Activated CD4-positive, alpha-beta T cell treated with anti-CD3 and anti-CD28 coated beads, Interleukin-2, amount 50 U/mL, for 16 hours (primary cell): ENCODE data around the gene PGA5.

ENCODE experiments used
- DNase-seq: peaks from one replicate; pipeline ENCODE4 v3.0.0-alpha.2; 2020

PGA5 gene

DNA sequence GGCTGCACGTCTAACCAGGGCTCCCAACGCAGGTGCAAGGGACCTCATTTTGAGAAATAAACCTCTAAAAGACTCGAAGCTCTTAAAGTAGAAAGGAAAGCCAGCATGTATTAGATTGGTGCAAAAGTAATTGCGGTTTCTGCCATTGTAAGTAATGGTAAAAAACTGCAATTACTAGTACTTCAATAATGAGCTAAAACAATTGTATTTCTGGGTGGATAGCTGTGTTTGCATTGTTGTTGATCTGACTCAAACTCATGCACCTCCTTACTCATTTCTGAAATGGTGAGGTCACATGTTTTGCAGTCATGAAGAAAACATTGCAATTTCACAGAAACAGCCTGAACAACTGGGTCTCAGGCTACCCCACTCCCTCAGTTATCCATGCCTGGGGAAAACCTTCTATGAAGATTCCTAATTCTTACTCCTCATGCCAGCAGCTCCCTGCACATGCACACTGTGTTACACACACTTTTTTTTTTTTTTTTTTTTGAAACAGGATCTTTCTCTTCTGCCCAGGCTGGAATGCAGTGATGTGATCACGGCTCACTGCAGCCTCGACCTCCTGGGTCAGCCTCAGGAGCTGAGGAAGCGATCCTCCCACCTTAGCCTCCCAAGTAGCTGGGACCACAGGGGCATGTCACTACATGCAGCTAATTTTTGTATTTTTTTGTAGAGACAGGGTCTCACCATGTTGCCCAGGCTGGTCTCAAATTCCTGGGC, 29.5 kb downstream of the PGA5 start:
- peak; percentile 87 for DNase-seq

DNA sequence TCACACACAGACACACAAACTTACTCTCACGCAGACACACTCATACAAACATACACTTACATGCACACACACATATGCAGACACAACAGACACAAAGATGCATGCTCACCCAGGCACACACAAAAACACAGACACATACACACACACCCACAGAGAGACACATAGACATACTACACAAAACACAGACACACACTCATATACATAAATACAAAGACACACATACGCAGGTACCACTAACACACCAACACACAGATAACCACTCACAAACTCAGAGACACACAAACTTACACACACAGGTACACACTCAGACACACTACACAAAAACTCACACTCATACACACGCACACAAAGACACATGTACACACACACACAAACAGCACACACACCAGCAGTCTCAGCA, 31.8 kb downstream of the PGA5 start:
- no peak for DNase-seq

DNA sequence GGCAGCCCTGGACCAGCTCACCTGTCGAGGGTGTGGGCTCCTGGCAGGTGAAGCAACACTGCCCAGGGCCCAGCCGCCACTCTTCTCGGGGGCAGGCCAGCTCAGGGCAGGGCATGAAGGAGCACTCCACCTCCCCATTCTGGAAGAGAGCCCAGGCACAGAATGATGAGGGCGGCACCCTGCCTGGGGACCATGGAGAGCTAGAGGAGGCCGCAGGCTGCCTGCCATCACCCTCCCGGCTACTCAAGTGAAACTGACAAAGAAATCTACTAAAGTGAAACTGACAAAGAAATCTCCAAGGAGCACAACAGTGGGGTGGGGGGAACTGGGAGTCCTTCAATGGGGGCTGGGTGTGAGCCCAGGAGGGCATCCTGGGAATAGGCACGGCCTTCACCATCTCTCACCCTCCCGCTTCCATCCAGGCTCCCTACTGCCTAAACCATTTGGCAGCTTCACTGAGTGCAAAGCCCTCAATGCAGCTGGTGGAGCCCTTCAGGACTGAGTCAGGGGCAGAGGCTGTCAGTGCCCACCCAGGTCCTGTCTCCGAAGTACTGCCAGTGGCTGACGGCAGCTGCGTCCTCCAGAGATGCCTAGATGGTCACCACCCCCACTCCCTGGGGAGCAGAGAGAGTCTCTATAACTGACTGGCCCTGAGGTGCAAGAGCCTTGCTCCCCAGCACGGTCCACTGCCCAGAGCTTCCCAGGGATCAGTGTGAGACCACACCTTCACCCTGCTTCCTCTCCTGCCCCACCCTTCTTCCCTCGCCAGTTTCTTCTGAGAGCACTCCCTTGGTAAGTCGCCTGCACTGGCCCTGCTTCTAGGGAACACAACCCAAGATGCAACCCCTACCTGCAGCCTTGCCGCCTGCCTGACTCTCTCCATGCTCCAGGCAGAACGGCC, 32.5 kb downstream of the PGA5 start:
- DNase-seq: no peak

GRCh38 chr11:61274084-61274483, 33.1 kb downstream of the PGA5 start:
- no peak for DNase-seq

- DNase-seq: no peak
These were observed 34.2 kb downstream of the PGA5 start for GRCh38 chr11:61275191-61275590.

DNA sequence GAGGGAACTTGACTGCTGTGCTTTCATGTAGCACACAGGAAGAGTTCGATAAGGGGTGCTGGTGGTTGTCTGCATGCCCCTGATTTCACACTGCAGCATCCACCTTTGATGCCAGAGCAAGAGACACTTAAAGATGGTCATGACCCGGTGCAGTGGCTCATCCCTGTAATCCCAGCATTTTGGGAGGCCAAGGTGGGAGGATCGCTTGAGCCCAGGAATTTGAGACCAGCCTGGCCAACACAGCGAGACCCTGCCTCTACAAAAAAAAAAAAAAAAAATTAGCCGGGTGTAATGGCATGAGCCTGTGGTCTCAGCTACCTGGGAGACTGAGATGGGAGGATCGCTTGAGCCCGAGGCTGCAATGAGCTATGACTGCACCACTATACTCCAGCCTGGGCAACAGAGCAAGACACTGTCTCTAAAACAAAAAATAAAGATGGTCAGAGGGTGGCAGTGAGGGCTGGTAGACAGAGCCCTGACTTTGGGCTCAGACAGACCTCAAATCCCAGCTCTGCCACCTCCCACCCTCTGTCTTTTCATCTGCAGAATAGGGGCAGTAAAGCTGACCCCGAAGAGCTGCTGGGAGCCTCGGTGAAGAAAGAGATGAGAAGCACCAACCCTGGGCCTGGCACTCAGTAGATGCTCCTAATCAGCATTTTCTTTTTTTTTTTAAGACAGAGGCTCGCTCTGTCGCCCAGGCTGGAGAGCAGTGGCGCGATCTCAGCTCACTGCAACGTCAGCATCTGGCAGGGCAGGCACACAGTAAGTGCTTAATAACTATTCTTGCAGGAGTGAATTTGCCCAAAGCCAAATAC, 36.4 kb downstream of the PGA5 start:
- no peak for DNase-seq

DNA sequence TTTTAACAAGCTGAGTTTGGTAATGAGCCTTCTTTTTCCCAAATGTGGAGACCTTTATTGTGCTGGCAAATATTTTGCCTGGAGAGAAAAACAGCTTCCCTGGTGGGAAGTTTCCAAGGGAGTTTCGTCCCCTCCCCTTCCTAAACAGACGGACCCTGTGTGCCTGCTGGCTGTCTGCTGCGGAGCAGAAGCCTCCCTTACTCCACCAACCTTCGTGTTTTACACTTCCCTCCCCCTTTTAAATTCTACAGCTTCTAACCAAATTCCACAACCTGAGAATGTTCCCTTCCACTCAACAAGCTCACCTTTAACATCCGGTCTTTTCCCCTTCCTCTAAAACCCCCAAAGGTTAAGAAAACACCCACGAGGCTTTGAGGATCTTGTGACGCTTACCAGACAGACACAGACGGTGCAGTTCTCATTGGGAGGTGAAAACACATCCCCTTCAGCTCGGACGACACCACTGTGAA, 37.1 kb downstream of the PGA5 start:
- DNase-seq: no peak

GRCh38 chr11:61279934-61280659, 39.1 kb downstream of the PGA5 start:
- no peak for DNase-seq

- DNase-seq: no peak
These were observed 40.1 kb downstream of the PGA5 start for GRCh38 chr11:61280883-61281580.

GRCh38 chr11:61281581-61282250, 40.7 kb downstream of the PGA5 start:
- DNase-seq: peak; percentile 42

GRCh38 chr11:61283613-61284012, 42.6 kb downstream of the PGA5 start:
- no peak for DNase-seq

- no peak for DNase-seq
These were observed 46.5 kb downstream of the PGA5 start for GRCh38 chr11:61287338-61287977.

DNA sequence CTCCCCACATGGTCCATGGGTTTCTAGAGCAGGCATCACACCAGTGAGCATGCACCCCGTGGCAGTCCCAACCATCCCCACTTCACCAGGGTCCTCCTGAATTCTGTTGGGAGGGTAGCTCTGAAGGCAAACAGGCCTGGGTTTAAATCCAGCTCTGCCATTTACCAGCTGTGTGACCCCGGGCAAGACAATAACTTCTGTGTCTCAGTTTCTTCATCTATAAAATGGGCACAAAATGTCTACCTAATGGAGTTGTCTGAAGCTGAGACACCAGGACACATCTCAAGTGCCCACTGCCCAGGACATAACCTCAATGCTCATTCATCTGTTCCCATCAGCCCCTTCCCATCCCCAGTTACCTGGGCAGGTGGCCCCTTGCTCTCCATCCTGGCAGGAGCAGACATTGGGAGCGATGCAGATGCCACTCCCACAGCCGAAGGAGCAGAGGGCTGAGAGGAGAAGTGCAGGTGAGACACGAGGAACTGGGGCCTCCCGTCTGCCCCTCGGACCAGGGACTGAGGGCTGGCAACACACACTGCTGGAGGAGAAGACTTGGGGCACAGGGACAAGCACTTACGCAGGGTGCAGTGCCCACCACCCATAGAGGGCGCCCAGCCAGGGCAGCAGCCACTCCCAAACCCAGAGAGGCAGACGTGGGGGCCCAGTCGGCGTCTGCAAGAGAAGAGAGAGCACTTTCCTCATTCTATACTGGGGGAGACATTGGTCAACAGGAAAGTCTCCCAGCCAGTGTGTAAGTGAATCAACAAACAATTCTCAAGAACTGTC, 50.1 kb downstream of the PGA5 start:
- no peak for DNase-seq

DNA sequence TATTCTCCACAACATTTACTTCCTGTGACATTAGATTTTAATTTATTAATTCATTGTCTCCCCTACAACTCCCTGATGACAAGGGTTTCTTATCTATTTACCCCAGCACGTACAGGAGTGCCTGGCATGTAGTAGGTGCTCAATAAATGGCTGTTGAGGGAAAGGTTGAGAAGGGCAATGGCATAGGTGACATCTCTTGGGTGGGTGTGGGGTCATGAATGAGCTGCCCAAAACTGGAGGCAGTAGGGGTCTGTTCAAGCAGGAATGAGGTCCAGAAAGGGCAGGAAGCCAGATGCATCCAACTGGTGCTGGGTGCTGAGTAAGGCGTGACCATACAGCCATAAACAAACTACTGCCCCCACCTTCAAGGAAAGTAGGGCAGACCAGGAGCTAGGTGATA, 51.4 kb downstream of the PGA5 start:
- DNase-seq: no peak

DNA sequence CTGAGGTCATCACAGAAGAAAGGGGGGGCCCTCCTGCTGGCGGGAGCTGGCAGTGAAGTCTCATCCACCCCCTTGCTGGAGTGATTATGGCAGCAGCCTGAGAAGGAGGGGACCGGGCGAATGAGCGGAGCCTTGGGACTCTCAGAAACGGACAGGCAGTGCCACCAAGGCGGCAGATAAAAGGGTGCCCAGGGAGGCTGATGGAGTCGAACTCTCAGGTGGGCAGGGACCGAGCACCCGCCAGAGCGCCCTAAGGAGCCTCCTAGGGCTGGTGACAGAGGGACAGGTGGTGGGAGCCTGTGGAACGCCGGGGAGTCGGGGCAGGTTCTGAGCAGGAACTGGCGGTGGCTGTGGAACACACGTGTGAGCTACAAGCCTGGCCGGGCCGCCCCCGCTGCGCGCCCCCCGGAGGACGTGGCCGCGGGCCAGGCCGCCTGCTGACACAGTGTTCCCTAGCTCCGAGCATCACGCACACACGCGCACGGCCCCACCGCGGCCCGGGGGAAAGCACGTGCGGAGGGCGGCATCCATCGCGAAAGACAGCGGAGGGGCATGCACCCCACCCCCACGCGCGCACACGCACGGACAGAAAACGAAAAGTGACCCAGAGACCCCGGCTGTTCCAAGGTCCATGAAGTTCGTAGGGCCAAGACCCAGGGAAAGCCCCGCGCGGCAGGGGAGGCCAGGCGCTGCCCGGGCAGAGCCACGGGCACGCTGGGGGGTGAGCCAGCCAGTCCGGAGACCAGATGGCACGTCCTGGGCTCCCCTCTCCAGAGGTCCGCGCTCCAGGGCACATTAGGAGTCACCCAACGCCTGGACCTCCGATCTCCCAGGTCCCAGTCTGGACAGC, 53.1 kb downstream of the PGA5 start:
- DNase-seq: no peak

GRCh38 chr11:61294717-61295595, 54.0 kb downstream of the PGA5 start, which contains the start of gene VWCE:
VWCE (minus strand) TSS chr11:61295316; CDS start chr11:61295037, 279 bp downstream.
- peak; percentile 74 for DNase-seq

DNA sequence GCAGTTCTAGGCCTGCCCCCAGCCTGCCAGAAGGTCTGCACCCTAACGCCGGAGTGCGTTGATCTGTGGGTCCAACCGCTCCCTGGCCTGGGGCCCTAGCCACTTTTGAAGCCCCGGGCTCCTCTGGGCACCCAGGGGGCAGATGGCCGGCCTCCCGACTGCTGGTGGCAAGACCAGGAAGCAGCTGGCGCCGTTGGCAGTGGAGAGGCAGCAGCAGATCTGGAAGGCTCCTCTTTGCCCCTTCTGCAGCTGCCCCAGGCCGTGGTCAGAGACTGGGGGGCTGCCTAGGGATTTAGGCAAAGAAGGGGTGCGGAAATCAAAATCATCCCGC, 54.6 kb downstream of the PGA5 start:
- no peak for DNase-seq

DNA sequence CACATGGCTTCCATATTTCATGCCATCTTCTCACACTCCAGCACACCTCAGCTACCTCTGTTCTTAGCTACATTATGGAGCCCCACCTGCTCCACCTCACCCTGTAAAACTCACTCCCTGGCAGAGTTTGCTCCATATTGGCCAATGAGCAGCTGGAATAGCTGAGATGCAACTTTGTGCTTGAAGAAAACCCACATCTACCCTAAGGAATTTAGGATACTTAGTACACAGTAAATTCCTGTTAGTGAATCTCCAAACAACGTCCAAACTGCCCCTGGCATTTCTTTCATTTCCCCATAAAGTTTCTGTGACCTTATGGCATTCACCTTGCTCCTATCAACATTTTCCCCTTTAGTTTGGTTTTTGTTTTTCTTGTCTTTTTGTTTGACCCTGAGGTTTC, 56.4 kb downstream of the PGA5 start:
- DNase-seq: no peak
